Ectodermal cell (in vitro differentiated cells): ENCODE measurements around the gene CEP72.

Experiments used
- H3K27ac ChIP-seq: 2 replicates; pipeline ENCODE4 v1.7.0; 2013; ENCODE audit warnings: mild to moderate bottlenecking, low read depth, low read length; ENCODE audit not compliant: insufficient read depth, poor library complexity, severe bottlenecking
- H3K27me3 ChIP-seq: 2 replicates; pipeline ENCODE4 v1.7.0; 2013; ENCODE audit warnings: mild to moderate bottlenecking, low read length; ENCODE audit not compliant: insufficient read depth, control insufficient read depth, poor library complexity, severe bottlenecking
- H3K36me3 ChIP-seq: one replicate; pipeline ENCODE4 v1.7.0; 2013; ENCODE audit warnings: low read length; ENCODE audit not compliant: control insufficient read depth, insufficient read depth
- H3K4me1 ChIP-seq: one replicate; pipeline ENCODE4 v1.7.0; 2013; ENCODE audit warnings: low read length; ENCODE audit not compliant: control insufficient read depth, insufficient read depth
- H3K4me3 ChIP-seq: 2 replicates; pipeline ENCODE4 v1.7.0; 2013; ENCODE audit warnings: low read depth, low read length, control low read depth; ENCODE audit not compliant: insufficient read depth
- H3K9me3 ChIP-seq: 2 replicates; pipeline ENCODE4 v1.7.0; 2013; ENCODE audit warnings: mild to moderate bottlenecking, low read length, moderate library complexity; ENCODE audit not compliant: control insufficient read depth
- WGBS, 2 experiments: methylation state at CpG; one replicate each; pipeline ENCODE4 v1.1.7; 2013; ENCODE audit warnings: missing lambda C conversion rate in 2 of 2; 5-methylcytosine and 5-hydroxymethylcytosine counted together

CEP72 gene

DNA sequence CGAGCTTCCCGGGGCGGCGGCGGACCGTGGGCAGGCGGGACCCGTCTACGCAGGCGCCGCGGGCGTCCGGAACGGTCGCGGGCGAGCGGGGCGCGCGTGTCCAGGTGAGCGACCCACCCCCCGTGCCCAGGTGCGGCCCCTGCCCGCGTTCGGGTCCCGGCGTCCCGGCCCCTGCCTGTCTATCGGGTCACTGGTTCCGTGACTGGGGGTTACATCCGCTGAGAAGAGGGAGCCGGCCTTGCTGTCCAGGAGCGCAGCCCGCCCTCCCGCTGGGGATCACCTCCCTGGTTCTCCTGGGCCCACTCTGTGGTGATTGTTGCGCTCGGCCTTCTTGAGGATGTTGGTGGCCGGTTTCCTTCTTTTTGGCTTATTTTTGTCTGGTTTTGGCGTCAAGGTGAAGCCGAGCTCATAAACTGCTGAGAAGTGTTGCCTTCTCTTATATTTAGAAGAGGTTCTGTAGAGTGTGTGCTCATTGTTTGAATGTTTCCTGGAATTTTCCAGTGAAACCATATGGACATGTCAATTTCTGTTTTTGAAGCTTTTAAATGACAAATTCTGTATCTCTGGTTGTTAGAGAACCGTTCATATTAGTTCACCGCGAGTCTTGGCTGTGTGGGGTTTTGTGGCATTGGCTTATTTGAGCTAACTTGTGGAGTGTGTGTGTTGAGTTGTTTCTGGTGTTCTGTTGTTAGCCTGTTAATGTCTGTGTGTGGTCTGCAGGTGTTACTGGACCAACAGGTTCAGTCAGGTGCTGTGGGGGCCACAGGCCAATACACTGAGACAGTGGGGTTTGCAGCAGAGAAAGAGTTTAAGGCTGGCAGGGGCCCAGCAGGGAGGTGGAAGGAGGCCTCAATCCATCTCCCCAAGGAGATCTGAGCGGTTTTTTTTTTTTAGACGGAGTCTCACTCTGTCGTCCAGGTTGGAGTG, 621 bp downstream of the CEP72 start:
- Histone ChIP-seq H3K27ac (no peak overlapping the region), H3K9me3 (no peaks in the 10 kb centered on the region), H3K4me1 (peaks cover 8% of the 10 kb centered on the region), H3K4me3 (peak overlapping the region; percentile 69), H3K27me3 (no peaks in the 10 kb centered on the region), H3K36me3 (no peaks in the 10 kb centered on the region)
- 11% methylated on average over 49 of the region's 49 CpGs for WGBS, 2 experiments

DNA sequence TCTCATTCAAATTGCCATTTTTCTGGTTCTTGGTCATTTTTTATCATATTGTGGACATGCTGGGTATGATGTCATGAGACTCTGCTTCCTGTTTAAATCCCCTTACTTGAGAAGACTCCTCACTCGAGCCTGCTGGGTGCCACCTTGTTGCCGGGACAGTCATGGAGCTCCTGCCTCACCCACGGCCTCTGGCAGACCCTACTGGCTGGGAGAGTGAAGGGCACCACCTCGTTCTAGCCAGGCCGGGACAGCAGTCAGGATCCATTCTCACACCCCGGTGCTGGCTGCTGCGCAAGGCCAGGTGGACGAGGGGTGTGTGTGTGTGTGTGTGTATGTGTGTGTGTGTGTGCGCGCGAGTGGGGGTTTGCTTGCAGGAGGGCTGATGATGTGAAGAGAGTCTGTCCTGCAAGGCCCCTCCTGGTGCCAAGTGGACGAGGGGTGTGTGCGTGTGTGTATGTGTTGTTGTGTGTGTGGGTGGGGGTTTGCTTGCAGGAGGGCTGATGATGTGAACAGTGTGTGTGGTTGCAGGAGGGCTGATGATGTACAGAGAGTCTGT, 4.4 kb downstream of the CEP72 start:
- no peaks in the 10 kb centered on the region for H3K9me3 ChIP-seq
- no peak overlapping the region for H3K27ac ChIP-seq
- peaks cover 25% of the 10 kb centered on the region for H3K36me3 ChIP-seq
- H3K4me3 ChIP-seq, result no peak overlapping the region
- H3K27me3 ChIP-seq, result no peaks in the 10 kb centered on the region
- 77 to 81% methylated on average over 13 of the region's 13 CpGs for WGBS, 2 experiments
- peaks cover 5% of the 10 kb centered on the region for H3K4me1 ChIP-seq

DNA sequence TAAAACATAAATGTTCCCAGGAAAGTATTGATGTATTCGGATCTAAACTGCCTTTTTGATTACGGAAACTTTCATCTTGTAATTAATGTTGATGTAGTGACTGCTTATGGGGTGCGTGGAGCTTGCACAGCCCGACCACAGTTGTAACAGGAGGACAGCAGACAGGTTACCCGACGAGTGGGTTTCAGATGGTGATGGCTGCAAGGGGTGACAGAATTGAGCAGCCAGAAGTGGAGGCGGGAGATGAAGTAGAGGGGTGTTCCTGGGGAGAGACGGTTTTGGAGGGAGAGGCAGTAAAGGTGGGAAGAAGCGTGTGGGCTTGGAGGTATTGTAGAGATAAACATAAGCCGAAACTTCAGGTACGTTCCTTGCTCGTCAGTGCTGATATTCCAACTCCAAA, 5.8 kb downstream of the CEP72 start:
- no peak overlapping the region for H3K27ac ChIP-seq
- peaks cover 27% of the 10 kb centered on the region for H3K36me3 ChIP-seq
- no peaks in the 10 kb centered on the region for H3K27me3 ChIP-seq
- no peaks in the 10 kb centered on the region for H3K9me3 ChIP-seq
- peaks cover 2% of the 10 kb centered on the region for H3K4me1 ChIP-seq
- H3K4me3 ChIP-seq, result no peak overlapping the region
- 96 to 97% methylated on average over 12 of the region's 12 CpGs for WGBS, 2 experiments

DNA sequence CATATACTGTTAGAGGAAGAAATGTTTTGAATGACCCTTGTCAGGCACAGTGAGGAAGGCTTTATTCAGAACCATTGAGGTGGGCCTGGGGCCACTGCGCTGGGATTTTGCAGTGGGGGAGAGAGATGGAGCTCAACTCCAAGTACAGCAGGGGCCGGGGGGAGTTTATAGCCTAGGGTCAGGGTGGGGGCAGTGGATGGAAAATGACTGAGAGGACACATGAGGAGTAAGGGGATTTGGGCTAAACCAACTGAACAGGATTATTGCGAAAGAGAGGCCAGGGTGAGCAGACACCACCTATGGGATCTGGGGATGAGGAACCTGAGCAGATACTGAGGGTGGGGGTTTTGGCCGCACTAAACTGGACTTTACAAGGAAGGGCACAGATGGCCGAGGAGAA, 6.3 kb downstream of the CEP72 start:
- H3K9me3 ChIP-seq, result no peaks in the 10 kb centered on the region
- H3K36me3 ChIP-seq, result peaks cover 31% of the 10 kb centered on the region
- no peak overlapping the region for H3K27ac ChIP-seq
- 95 to 96% methylated on average over 4 to 5 of the region's 5 CpGs for WGBS, 2 experiments
- no peak overlapping the region for H3K4me3 ChIP-seq
- no peaks in the 10 kb centered on the region for H3K27me3 ChIP-seq
- no peaks in the 10 kb centered on the region for H3K4me1 ChIP-seq

DNA sequence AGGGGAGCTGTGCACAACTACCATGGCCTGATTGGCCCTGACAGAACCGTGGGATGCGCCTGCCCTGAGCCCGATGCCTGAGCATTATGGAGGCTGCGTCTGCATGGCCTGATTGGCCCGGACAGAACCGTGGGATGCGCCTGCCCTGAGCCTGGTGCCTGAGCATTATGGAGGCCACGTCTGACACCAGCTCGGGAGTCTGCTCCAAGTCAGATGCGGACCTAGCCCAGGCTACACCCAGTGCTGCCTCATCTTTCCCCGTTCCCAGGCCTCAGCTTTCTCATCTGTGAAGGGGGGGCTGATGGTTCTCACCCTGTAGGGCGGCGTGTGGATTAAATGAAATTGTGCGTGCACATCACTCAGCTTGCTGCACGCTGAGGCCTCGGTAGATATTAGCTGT, 7.3 kb downstream of the CEP72 start:
- no peaks in the 10 kb centered on the region for H3K27me3 ChIP-seq
- H3K4me1 ChIP-seq, result no peaks in the 10 kb centered on the region
- H3K36me3 ChIP-seq, result peaks cover 31% of the 10 kb centered on the region
- H3K9me3 ChIP-seq, result no peaks in the 10 kb centered on the region
- no peak overlapping the region for H3K4me3 ChIP-seq
- 95 to 96% methylated on average over 16 of the region's 16 CpGs for WGBS, 2 experiments
- no peak overlapping the region for H3K27ac ChIP-seq

DNA sequence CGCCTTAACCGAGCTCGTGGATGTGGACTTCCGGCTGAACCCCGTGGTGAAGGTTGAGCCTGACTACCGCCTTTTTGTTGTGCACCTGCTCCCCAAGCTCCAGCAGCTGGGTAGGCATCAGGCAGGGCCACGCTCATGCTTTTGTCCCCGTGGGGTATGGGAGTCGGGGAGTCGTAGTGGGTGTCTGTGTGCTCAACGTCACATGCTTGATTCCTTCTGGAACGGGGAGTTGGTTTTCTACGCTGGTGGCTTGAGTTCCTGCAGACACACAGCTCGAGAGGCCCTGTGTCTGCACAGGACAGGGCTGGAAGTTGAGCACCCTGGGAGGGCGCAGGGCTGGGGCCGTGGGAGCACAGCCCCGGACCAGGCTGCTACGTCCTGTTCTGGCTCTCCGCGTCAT, 8.0 kb downstream of the CEP72 start:
- no peaks in the 10 kb centered on the region for H3K4me1 ChIP-seq

DNA sequence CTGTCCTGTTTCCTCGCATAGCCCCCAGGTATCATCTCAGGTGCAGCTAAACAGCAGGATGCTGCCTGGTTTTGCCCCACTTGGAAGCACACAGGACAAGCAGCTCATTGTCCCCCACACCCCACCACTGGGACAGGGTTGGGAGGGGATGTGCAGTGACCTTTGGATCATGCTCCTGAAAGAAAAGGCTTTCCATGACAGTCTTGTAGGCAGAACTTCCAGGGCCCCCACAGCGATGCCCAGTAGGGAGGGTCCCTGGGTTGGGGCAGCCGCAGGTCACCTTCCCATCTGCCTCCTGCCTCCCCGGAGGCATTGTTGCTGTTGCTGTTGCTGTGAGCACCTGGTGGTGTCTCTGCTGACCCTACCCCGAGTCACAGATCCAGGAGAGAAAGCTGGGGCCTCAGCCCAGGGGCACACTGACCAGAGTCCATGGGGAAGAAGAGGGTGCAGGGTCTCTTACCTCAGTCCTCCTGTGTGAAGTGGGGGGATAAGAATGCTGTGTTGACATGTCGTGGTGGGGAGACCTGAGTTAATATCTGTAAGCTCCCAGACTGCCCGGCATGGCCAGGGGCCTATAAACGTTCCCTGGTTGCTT, 8.5 kb downstream of the CEP72 start:
- 93 to 94% methylated on average over 8 of the region's 8 CpGs for WGBS, 2 experiments
- H3K4me3 ChIP-seq, result no peak overlapping the region
- no peaks in the 10 kb centered on the region for H3K27me3 ChIP-seq
- H3K36me3 ChIP-seq, result peaks cover 41% of the 10 kb centered on the region
- no peaks in the 10 kb centered on the region for H3K4me1 ChIP-seq
- H3K9me3 ChIP-seq, result no peaks in the 10 kb centered on the region
- no peak overlapping the region for H3K27ac ChIP-seq

More for the DNA sequence above, 8.0 kb downstream of the CEP72 start:
- Histone ChIP-seq H3K27me3 (no peaks in the 10 kb centered on the region), H3K36me3 (peaks cover 38% of the 10 kb centered on the region), H3K27ac (no peak overlapping the region), H3K4me3 (no peak overlapping the region), H3K9me3 (no peaks in the 10 kb centered on the region)
- 95 to 97% methylated on average over 20 of the region's 20 CpGs for WGBS, 2 experiments

DNA sequence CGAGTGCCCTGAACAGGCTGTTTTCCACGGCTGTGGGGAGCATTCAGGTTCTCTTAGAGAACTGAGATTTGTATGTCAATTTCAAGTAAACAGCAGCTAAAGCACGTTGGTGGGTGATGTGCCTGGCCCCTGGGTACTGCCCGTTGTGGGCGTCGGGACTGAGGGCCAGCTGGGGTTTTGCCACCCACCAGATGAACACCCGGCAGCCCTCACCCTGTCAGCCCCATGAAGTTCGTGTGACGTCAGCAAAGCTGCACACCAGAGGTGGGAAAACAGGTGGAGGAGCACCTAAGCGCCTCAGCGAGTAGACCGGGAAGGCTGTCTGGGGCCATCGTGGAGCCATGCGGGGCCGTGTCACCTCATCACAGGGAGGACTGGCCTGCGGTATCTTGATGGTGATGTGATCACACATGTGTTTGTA, 9.2 kb downstream of the CEP72 start:
- H3K4me1 ChIP-seq, result no peaks in the 10 kb centered on the region
- no peaks in the 10 kb centered on the region for H3K27me3 ChIP-seq
- H3K4me3 ChIP-seq, result no peak overlapping the region
- peaks cover 41% of the 10 kb centered on the region for H3K36me3 ChIP-seq
- H3K27ac ChIP-seq, result no peak overlapping the region
- no peaks in the 10 kb centered on the region for H3K9me3 ChIP-seq
- 96 to 98% methylated on average over 16 of the region's 16 CpGs for WGBS, 2 experiments

DNA sequence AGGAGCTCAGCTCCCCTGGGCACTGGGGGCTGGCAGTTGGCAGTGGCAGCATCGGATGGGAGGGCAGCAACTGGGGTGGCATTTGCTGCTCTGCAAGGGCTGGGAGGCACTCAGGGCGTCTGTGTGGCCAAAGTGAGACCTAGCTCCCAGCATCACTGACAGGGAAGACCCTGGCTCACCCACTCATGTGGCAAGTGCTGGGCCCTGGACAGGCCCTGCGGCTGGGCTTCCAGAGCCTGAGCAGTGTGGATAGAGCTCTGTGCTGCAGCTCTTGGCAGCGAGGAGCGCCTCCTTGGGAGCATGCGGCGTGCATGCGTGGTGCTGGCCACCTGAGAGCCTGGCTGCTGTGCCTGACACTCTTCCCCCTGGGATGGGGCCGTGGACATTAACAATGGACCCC, 10.2 kb downstream of the CEP72 start:
- no peak overlapping the region for H3K4me3 ChIP-seq
- H3K36me3 ChIP-seq, result peaks cover 46% of the 10 kb centered on the region
- H3K9me3 ChIP-seq, result no peaks in the 10 kb centered on the region
- WGBS, 2 experiments, result 93 to 94% methylated on average over 9 of the region's 9 CpGs
- H3K27me3 ChIP-seq, result no peaks in the 10 kb centered on the region
- no peak overlapping the region for H3K27ac ChIP-seq
- no peaks in the 10 kb centered on the region for H3K4me1 ChIP-seq

DNA sequence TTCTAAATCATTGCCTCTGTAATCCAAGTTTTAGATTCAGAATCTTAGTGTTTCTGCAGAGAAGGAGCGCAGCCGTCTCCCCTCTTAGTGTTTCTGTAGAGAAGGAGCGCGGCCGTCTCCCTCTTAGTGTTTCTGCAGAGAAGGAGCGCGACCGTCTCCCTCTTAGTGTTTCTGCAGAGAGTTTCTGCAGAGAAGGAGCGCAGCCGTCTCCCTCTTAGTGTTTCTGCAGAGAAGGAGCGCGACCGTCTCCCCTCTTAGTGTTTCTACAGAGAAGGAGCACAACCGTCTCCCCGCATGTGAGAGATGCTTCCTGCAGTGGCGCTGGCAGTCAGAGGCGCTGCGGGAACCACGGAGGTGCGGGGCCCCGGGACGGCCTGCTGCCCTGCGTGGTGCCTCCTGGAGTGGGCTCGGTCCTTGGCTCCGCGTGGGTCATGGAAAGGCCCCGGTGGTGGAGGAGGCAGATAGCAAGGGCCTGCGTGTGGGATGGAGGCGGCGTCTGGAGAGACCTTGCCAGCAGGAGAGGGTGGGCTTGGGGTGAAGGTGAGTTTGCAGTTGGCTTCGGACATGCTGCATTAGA, 10.9 kb downstream of the CEP72 start:
- Histone ChIP-seq H3K36me3 (peaks cover 51% of the 10 kb centered on the region), H3K4me1 (no peaks in the 10 kb centered on the region)
- WGBS, 2 experiments, result 95 to 97% methylated on average over 31 of the region's 31 CpGs

More for the DNA sequence above, 10.9 kb downstream of the CEP72 start:
- Histone ChIP-seq H3K4me3 (no peak overlapping the region), H3K27me3 (no peaks in the 10 kb centered on the region), H3K9me3 (no peaks in the 10 kb centered on the region), H3K27ac (no peak overlapping the region)
